Hepatocyte (in vitro differentiated cells): ENCODE results near the gene ZNF518A. TPM values are rescaled to one million over a fixed set of nuclear protein-coding genes. Genes with fewer than 3 reads are reported as not detected.

Source experiments
- DNase-seq: peaks from one replicate; pipeline ENCODE4 v3.0.0-alpha.2; 2016; ENCODE audit warnings: low spot score
- H2AFZ ChIP-seq: fragments of 200-600 bp; sonication (generic); 2 replicates; pipeline ENCODE4 v1.6.0; 2016; ENCODE audit warnings: antibody characterized with exemption, mild to moderate bottlenecking
- H3K27ac ChIP-seq: fragments of 200-600 bp; sonication (generic); 2 replicates; pipeline ENCODE4 v1.5.1; 2016; ENCODE audit warnings: mild to moderate bottlenecking
- H3K27me3 ChIP-seq: fragments of 200-600 bp; sonication (generic); 2 replicates; pipeline ENCODE4 v1.6.1; 2016
- H3K36me3 ChIP-seq: fragments of 200-600 bp; sonication (generic); replicated peaks from 2 replicates; pipeline ENCODE4 v1.5.1; 2016; ENCODE audit warnings: low read depth; ENCODE audit not compliant: insufficient read depth
- H3K4me1 ChIP-seq: fragments of 200-600 bp; sonication (generic); 2 replicates; pipeline ENCODE4 v1.5.1; 2016; ENCODE audit warnings: mild to moderate bottlenecking, moderate library complexity; ENCODE audit not compliant: insufficient read depth
- H3K4me2 ChIP-seq: fragments of 200-600 bp; sonication (generic); 2 replicates; pipeline ENCODE4 v1.6.0; 2016
- H3K4me3 ChIP-seq: fragments of 200-600 bp; sonication (generic); 2 replicates; pipeline ENCODE4 v1.5.1; 2016; ENCODE audit warnings: mild to moderate bottlenecking
- H3K79me2 ChIP-seq: fragments of 200-600 bp; sonication (generic); 2 replicates; pipeline ENCODE4 v1.6.0; 2017; ENCODE audit warnings: mild to moderate bottlenecking
- H3K9me2 ChIP-seq: fragments of 200-600 bp; sonication (generic); replicated peaks from 2 replicates; pipeline ENCODE4 v1.6.0; 2017; ENCODE audit warnings: mild to moderate bottlenecking; ENCODE audit not compliant: insufficient read depth
- H3K9me3 ChIP-seq: fragments of 200-600 bp; sonication (generic); 2 replicates; pipeline ENCODE4 v1.5.1; 2016; ENCODE audit warnings: low read depth, mild to moderate bottlenecking
- H4K20me1 ChIP-seq: fragments of 200-600 bp; sonication (generic); 2 replicates; pipeline ENCODE4 v1.6.0; 2016; ENCODE audit warnings: mild to moderate bottlenecking; ENCODE audit not compliant: insufficient read depth, poor library complexity, severe bottlenecking
- CTCF ChIP-seq: fragments of 200-600 bp; sonication (generic); IDR thresholded peaks from 2 replicates; pipeline ENCODE4 v1.5.1; 2016; ENCODE audit warnings: antibody characterized with exemption, mild to moderate bottlenecking; ENCODE audit not compliant: poor library complexity
- EZH2 ChIP-seq: fragments of 200-600 bp; sonication (generic); IDR thresholded peaks from 2 replicates; pipeline ENCODE4 v1.6.1; 2016; ENCODE audit warnings: antibody characterized with exemption, mild to moderate bottlenecking, borderline replicate concordance
- EZH2phosphoT487 ChIP-seq: fragments of 200-600 bp; sonication (generic); IDR thresholded peaks from one replicate; pipeline ENCODE4 v1.6.1; 2018; ENCODE audit warnings: antibody characterized with exemption, mild to moderate bottlenecking, low read depth, moderate library complexity; ENCODE audit not compliant: unreplicated experiment, severe bottlenecking
- WGBS: methylation state at CpG from one replicate; pipeline ENCODE4 v1.1.6; 2016; ENCODE audit warnings: low lambda C conversion rate; ENCODE audit errors: missing lambda C conversion rate; 5-methylcytosine and 5-hydroxymethylcytosine counted together
- polyA plus RNA-seq: library from polyadenylated mRNA; unstranded; fragments of >200 nt; fragmentation: Nextera tagmentation; extraction: Ambion mirVana; gene quantifications from 2 replicates; pipeline ENCODE4 v1.2.1, GENCODE V29; 2016
- total RNA-seq: library from RNA; depleted of rRNA; stranded (reverse); fragments of >200 nt; gene quantifications from 2 replicates; pipeline ENCODE4 v1.2.3, GENCODE V29; 2014

ZNF518A gene
- total and polyA plus RNA-seq, 2 experiments from 2014 or later: 16.2 to 26.0 TPM

GRCh38 chr10:96122824-96123223 is 7.3 kb upstream of the ZNF518A start:
- Histone ChIP-seq H3K27me3 (no peaks in the 10 kb centered on the region), H3K9me2 (no peaks in the 10 kb centered on the region), H3K4me2 (no peak overlapping the region), H3K79me2 (no peaks in the 10 kb centered on the region), H4K20me1 (no peaks in the 10 kb centered on the region), H3K4me3 (no peak overlapping the region), H2AFZ (no peak overlapping the region), H3K9me3 (no peaks in the 10 kb centered on the region), H3K36me3 (no peaks in the 10 kb centered on the region), H3K4me1 (no peaks in the 10 kb centered on the region), H3K27ac (no peak overlapping the region)
- no peak for DNase-seq
- TF ChIP-seq EZH2phosphoT487 (no peak), CTCF (no peak), EZH2 (no peak)

GRCh38 chr10:96124230-96125141 is 5.6 kb upstream of the ZNF518A start:
- 11% methylated on average over 4 of the region's 4 CpGs for WGBS

GRCh38 chr10:96125142-96125515 is 5.0 kb upstream of the ZNF518A start:
- H3K79me2 ChIP-seq: no peaks in the 10 kb centered on the region
- peak overlapping the region; percentile 87 for H2AFZ ChIP-seq
- H3K4me1 ChIP-seq: peaks cover 5% of the 10 kb centered on the region
- DNase-seq: peak; percentile 10
- WGBS: 67% methylated on average over 2 of the region's 2 CpGs
- H3K27ac ChIP-seq: peak overlapping the region; percentile 77
- no peaks in the 10 kb centered on the region for H3K9me3 ChIP-seq
- no peaks in the 10 kb centered on the region for H4K20me1 ChIP-seq
- H3K4me2 ChIP-seq: peak overlapping the region; percentile 73
- no peaks in the 10 kb centered on the region for H3K36me3 ChIP-seq
- H3K9me2 ChIP-seq: no peaks in the 10 kb centered on the region
- peak overlapping the region; percentile 16 for H3K4me3 ChIP-seq
- TF ChIP-seq CTCF (no peak), EZH2phosphoT487 (no peak), EZH2 (no peak)
- no peaks in the 10 kb centered on the region for H3K27me3 ChIP-seq

More at GRCh38 chr10:96124230-96125141, 5.6 kb upstream of the ZNF518A start:
- peak; percentile 78 for DNase-seq
- H3K9me3 ChIP-seq: no peaks in the 10 kb centered on the region
- H3K4me3 ChIP-seq: peak overlapping the region; percentile 16
- H3K36me3 ChIP-seq: no peaks in the 10 kb centered on the region
- H3K79me2 ChIP-seq: no peaks in the 10 kb centered on the region
- H3K4me2 ChIP-seq: peak overlapping the region; percentile 73
- peak overlapping the region; percentile 87 for H2AFZ ChIP-seq
- H3K4me1 ChIP-seq: peaks cover 4% of the 10 kb centered on the region
- H3K27me3 ChIP-seq: no peaks in the 10 kb centered on the region
- TF ChIP-seq EZH2 (no peak), CTCF (no peak), EZH2phosphoT487 (no peak)
- no peaks in the 10 kb centered on the region for H3K9me2 ChIP-seq
- peak overlapping the region; percentile 77 for H3K27ac ChIP-seq
- H4K20me1 ChIP-seq: no peaks in the 10 kb centered on the region
